HepG2 (cell line): Measurements from ENCODE around the gene EEF1AKMT3. TPM values are rescaled to one million over a fixed set of nuclear protein-coding genes. Genes with fewer than 3 reads are reported as not detected.

ENCODE experiments used
- ATAC-seq: fragments of 200-7000 bp; cut with Tn5 transposase; 3 replicates; pipeline ENCODE4 v1.9.1; 2020; ENCODE audit warnings: mild to moderate bottlenecking, moderate library complexity
- BruUV-seq: library from RNA; stranded (reverse); fragments of 400-500 nt; replicated peaks from 2 replicates; lab custom pipeline; 2021; lab: Mats Ljungman, UMichigan
- CTCF ChIA-PET: fragments of 300-600 bp; formaldehyde crosslinking; extraction: SDS; loops from one replicate; lab custom pipeline; 2021; ENCODE audit warnings: low total read pairs, inconsistent platforms, low intra/inter-chr PET ratio; lab: Yijun Ruan, JAX
- POLR2A ChIA-PET: fragments of 350-600 bp; sonication (Branson Sonifier 250); formaldehyde crosslinking; loops from one replicate; lab custom pipeline; 2020; ENCODE audit warnings: antibody characterized with exemption, inconsistent platforms; lab: Yijun Ruan, JAX
- DNase-seq: peaks from one replicate; pipeline ENCODE4 v3.0.0-alpha.2; 2015; ENCODE audit warnings: low spot score
- FAIRE-seq: peaks from 3 replicates; lab custom pipeline; 2011; peaks lifted over from hg19 to GRCh38; lab: Jason Lieb, UNC
- H2AFZ ChIP-seq: one replicate; pipeline ENCODE4 v1.6.1; 2011; ENCODE audit warnings: low read length, inconsistent platforms
- H3K27ac ChIP-seq: fragments of 300-600 bp; 3 replicates; pipeline ENCODE4 v1.8.0; 2011; ENCODE audit warnings: mixed run types, mild to moderate bottlenecking, mixed read lengths, low read length, inconsistent platforms; ENCODE audit not compliant: insufficient read depth; ENCODE audit errors: extremely low read length
- H3K27me3 ChIP-seq, 2 experiments: fragments of 200-600 bp in 1 of 2; 2 replicates in 1 of 2; 3 replicates in 1 of 2; pipeline versions ENCODE4 v1.6.0 to v1.8.0; 2011; ENCODE audit warnings: low read length in 2 of 2, mild to moderate bottlenecking in 2 of 2, moderate library complexity in 2 of 2, inconsistent platforms in 1 of 2; ENCODE audit not compliant: insufficient read depth in 2 of 2, control insufficient read depth in 1 of 2
- H3K36me3 ChIP-seq, 2 experiments: fragments of 200-600 bp in 1 of 2; replicated peaks in 1 of 2; 2 replicates in 1 of 2; 3 replicates in 1 of 2; pipeline versions ENCODE4 v1.5.1 to v1.8.0; 2011; ENCODE audit warnings: low read length in 2 of 2, inconsistent platforms in 1 of 2; ENCODE audit not compliant: insufficient read depth in 2 of 2, control insufficient read depth in 1 of 2
- H3K4me1 ChIP-seq: 2 replicates; pipeline ENCODE4 v1.5.1; 2012; ENCODE audit warnings: low read length, inconsistent platforms; ENCODE audit not compliant: insufficient read depth
- H3K4me2 ChIP-seq: 2 replicates; pipeline ENCODE4 v1.6.0; 2011; ENCODE audit warnings: low read depth, low read length, inconsistent platforms
- H3K4me3 ChIP-seq, 3 experiments: fragments of 200-600 bp in 1 of 3; sonication (generic), shearing (Covaris generic) in 1 of 3; replicated peaks in 1 of 3; 2 replicates each; pipeline ENCODE4 v1.5.1; 2011 to 2016; ENCODE audit warnings: low read length in 3 of 3, inconsistent platforms in 2 of 3, low read depth in 2 of 3, mild to moderate bottlenecking in 2 of 3, control low read depth in 1 of 3, mixed read lengths in 1 of 3; ENCODE audit not compliant: insufficient read depth in 1 of 3
- H3K79me2 ChIP-seq: one replicate; pipeline ENCODE4 v1.6.1; 2011; ENCODE audit warnings: low read length, inconsistent platforms; ENCODE audit not compliant: insufficient read depth
- H3K9ac ChIP-seq: 2 replicates; pipeline ENCODE4 v1.6.0; 2011; ENCODE audit warnings: mild to moderate bottlenecking, low read depth, low read length, inconsistent platforms; ENCODE audit not compliant: insufficient read depth
- H3K9me3 ChIP-seq: 2 replicates; pipeline ENCODE4 v1.5.1; 2012; ENCODE audit warnings: mild to moderate bottlenecking, low read length
- H4K20me1 ChIP-seq: 2 replicates; pipeline ENCODE4 v1.6.0; 2011; ENCODE audit warnings: inconsistent platforms, mild to moderate bottlenecking, low read length, moderate library complexity; ENCODE audit not compliant: insufficient read depth
- HCFC1 ChIP-seq: fragments of 150-350 bp; IDR thresholded peaks from 2 replicates; pipeline ENCODE4 v1.6.1; 2014; ENCODE audit warnings: low read depth, low read length
- ISX ChIP-seq: sonication (generic); formaldehyde crosslinking; conservative IDR thresholded peaks from 2 replicates; pipeline ENCODE4 v1.5.0; 2020; ENCODE audit warnings: missing genetic modification reagents
- PAWR ChIP-seq: sonication (generic); formaldehyde crosslinking; IDR thresholded peaks from 2 replicates; pipeline ENCODE4 v1.4.0; 2020; ENCODE audit warnings: missing genetic modification reagents, mild to moderate bottlenecking, borderline replicate concordance
- SMAD1 ChIP-seq: sonication (generic); formaldehyde crosslinking; IDR thresholded peaks from 2 replicates; pipeline ENCODE4 v1.4.0; 2020; ENCODE audit warnings: missing genetic modification reagents, low read depth, mild to moderate bottlenecking, borderline replicate concordance
- STAT5B ChIP-seq: sonication (generic); formaldehyde crosslinking; IDR thresholded peaks from 2 replicates; pipeline ENCODE4 v1.4.0; 2020; ENCODE audit warnings: missing genetic modification reagents
- U2AF1 ChIP-seq: fragments of 200-400 bp; formaldehyde crosslinking; optimal IDR thresholded peaks from 2 replicates; pipeline ENCODE3; 2017; ENCODE audit warnings: mild to moderate bottlenecking, low read depth, low read length
- U2AF2 ChIP-seq: fragments of 200-400 bp; formaldehyde crosslinking; IDR thresholded peaks from 2 replicates; pipeline ENCODE4 v1.6.1; 2017; ENCODE audit warnings: low read depth, mild to moderate bottlenecking, low read length
- ZBTB8A ChIP-seq: sonication (generic); formaldehyde crosslinking; IDR thresholded peaks from 2 replicates; pipeline ENCODE4 v1.4.0; 2020; ENCODE audit warnings: mild to moderate bottlenecking, low read depth, missing genetic modification reagents, borderline replicate concordance
- ZNF282 ChIP-seq: fragments of 450-650 bp; IDR thresholded peaks from 2 replicates; pipeline ENCODE4 v1.6.1; 2018; ENCODE audit not compliant: partially characterized antibody
- ZNF766 ChIP-seq: sonication (generic); formaldehyde crosslinking; IDR thresholded peaks from 2 replicates; pipeline ENCODE4 v1.5.0; 2020; ENCODE audit warnings: missing genetic modification reagents, borderline replicate concordance
- WGBS: methylation state at CpG from one replicate; pipeline ENCODE4 v1.1.6; 2017; ENCODE audit warnings: low lambda C conversion rate; 5-methylcytosine and 5-hydroxymethylcytosine counted together
- in situ Hi-C: cut with HindIII; loops from 2 replicates; pipeline ENCODE4 v1.10.0; 2017; ENCODE audit warnings: low pct_unique_long_range_greater_than_20kb; ENCODE audit not compliant: extremely low pct_ligation_motif_present
- intact Hi-C: fragments of 100-400 bp; cut with micrococcal nuclease; formaldehyde crosslinking; loops from one replicate; pipeline ENCODE4 v1.10.0; 2022; ENCODE audit not compliant: unreplicated experiment
- polyA plus RNA-seq, 8 experiments: library from polyadenylated mRNA; depleted of rRNA in 3 of 8; stranded (reverse) in 7 of 8; unstranded in 1 of 8; fragments of >200 nt; fragmentation: Illumina TruSeq in 4 of 8; extraction: Trizol in 4 of 8; gene quantifications; 2 replicates each; pipeline versions ENCODE4 v1.2.1 to v1.2.3, GENCODE V29; 2011 to 2016; ENCODE audit warnings: low read depth in 4 of 8, missing spikeins in 1 of 8, mixed read lengths in 1 of 8; ENCODE audit not compliant: insufficient read depth in 1 of 8
- total RNA-seq, 5 experiments: library from RNA; depleted of rRNA; stranded (reverse); fragments of >200 nt; fragmentation: Illumina TruSeq; extraction: Trizol; gene quantifications; 2 replicates each; pipeline ENCODE4 v1.2.3, GENCODE V29; 2016; ENCODE audit warnings: low read depth in 1 of 5
- TF ChIP-seq, protein P1 (sequence below): sonication (generic); formaldehyde crosslinking; IDR thresholded peaks from 2 replicates; pipeline ENCODE4 v1.9.0; 2021; ENCODE audit warnings: missing genetic modification reagents, borderline replicate concordance
- TF ChIP-seq, protein P2 (sequence below): sonication (generic); formaldehyde crosslinking; IDR thresholded peaks from 2 replicates; pipeline ENCODE4 v1.8.1; 2023; ENCODE audit warnings: mild to moderate bottlenecking, missing genetic modification reagents, borderline replicate concordance
- TF ChIP-seq, protein P3 (sequence below): sonication (generic); formaldehyde crosslinking; IDR thresholded peaks from 2 replicates; pipeline ENCODE4 v1.4.0; 2020; ENCODE audit warnings: missing genetic modification reagents

EEF1AKMT3 gene
- total and polyA plus RNA-seq, 2 of the 13 experiments (the other 11 are each of a cell fraction or from before 2014, with no cell fraction given) = 4.7 to 11.4 TPM

DNA sequence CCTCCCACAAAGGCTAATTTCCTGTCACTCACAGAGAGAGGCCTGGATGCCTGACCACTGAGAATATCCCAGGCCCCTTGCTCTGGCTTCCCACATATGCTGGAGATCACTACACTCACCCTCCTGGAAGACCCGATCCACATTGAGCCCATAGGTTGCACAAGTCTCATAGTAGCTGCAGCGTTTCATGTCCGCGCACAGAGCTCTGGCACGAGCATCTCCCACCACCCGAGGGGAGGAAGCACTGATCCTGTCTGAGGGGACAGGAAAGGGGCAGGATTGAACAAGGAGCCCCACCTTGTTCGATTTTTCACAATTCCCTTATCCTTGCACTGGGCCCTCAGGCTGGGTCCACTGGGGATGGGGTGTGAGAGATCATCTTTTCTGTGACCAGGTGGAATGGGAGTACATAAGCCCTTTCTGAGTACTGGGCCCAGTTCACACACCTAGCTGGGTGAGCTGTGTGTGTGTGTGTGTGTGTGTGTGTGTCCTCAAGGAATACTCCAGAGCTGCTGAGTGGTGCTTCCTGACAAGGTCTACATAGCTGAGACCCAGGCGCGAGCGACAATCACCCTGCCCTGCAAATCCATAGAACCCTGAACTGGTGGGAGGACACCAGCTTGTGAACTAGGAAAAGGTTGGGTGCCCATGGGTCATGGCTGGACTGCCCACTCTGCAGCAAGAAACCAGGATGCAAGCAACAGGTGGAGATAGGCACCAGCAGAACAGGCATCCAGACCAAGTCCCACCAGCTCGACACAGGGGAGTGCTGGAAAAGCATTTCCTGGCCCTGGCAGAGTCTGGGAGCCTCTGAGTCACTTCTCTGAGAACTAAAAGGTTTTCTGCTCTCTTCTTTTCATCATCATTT, 39.5 kb upstream of the EEF1AKMT3 start:
- in situ Hi-C loops = no loop called here
- POLR2A ChIA-PET = no interaction called here
- 25% methylated on average over 6 of the region's 11 CpGs for WGBS

DNA sequence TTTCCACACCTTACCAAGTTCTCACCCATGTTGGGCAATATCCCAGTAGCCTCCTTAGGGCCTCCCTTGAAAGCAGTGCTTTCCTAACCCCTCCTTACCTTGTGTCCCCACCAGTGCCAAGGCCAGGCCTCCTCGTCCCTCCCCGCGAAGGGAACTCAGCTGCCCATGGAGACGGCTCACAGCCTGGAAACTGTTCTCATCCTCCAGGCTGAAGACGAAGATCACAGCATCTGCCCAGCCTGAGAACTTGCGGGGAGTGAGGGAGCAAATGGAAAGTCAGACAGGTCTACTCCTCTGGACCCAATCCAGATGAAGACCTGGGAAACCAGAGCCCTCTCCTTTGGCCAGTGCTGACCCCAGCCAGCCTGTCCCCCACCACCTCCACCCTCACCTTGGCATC, 38.5 kb upstream of the EEF1AKMT3 start:
- CTCF ChIA-PET = no interaction called here
- Histone ChIP-seq H3K36me3 (no peaks in the 10 kb centered on the region), H3K27ac (no peak overlapping the region), H4K20me1 (no peaks in the 10 kb centered on the region), H3K27me3 (peaks cover 11 to 63% of the 10 kb centered on the region in 2 experiments), H3K4me3 (no peak overlapping the region), H3K9me3 (no peaks in the 10 kb centered on the region), H3K79me2 (no peaks in the 10 kb centered on the region), H3K4me1 (peaks cover 36% of the 10 kb centered on the region), H3K9ac (no peak overlapping the region), H2AFZ (no peak overlapping the region), H3K4me2 (no peak overlapping the region)
- POLR2A ChIA-PET = interaction anchor here (0.6 to 3.3 kb wide), 3 partner anchors 8 to 112 kb away, joined by 3 to 29 read pairs (median 10); partner anchors contain the start of gene TSPAN31
- no peak for DNase-seq
- no peak for ATAC-seq
- BruUV-seq = no TSS peak
- intact Hi-C loops (no loop called here), in situ Hi-C loops (no loop called here)
- FAIRE-seq = no peak
- WGBS = 60% methylated on average over 4 of the region's 6 CpGs
- no peak for TF ChIP-seq PAWR (CRISPR knock-in tag)
- TF ChIP-seq, protein P1, sequence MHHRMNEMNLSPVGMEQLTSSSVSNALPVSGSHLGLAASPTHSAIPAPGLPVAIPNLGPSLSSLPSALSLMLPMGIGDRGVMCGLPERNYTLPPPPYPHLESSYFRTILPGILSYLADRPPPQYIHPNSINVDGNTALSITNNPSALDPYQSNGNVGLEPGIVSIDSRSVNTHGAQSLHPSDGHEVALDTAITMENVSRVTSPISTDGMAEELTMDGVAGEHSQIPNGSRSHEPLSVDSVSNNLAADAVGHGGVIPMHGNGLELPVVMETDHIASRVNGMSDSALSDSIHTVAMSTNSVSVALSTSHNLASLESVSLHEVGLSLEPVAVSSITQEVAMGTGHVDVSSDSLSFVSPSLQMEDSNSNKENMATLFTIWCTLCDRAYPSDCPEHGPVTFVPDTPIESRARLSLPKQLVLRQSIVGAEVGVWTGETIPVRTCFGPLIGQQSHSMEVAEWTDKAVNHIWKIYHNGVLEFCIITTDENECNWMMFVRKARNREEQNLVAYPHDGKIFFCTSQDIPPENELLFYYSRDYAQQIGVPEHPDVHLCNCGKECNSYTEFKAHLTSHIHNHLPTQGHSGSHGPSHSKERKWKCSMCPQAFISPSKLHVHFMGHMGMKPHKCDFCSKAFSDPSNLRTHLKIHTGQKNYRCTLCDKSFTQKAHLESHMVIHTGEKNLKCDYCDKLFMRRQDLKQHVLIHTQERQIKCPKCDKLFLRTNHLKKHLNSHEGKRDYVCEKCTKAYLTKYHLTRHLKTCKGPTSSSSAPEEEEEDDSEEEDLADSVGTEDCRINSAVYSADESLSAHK (CRISPR knock-in tag) = no peak
- no peak for TF ChIP-seq ISX
- no peak for TF ChIP-seq ZNF766 (CRISPR knock-in tag)

More for the DNA sequence above, 39.5 kb upstream of the EEF1AKMT3 start:
- TF ChIP-seq ZBTB8A (CRISPR knock-in tag) (no peak), U2AF2 (no peak), U2AF1 (no peak), ZNF282 (no peak), STAT5B (CRISPR knock-in tag) (no peak), SMAD1 (no peak), HCFC1 (no peak)
- TF ChIP-seq, protein P2, sequence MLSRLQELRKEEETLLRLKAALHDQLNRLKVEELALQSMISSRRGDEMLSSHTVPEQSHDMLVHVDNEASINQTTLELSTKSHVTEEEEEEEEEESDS = no peak
- TF ChIP-seq, protein P3, sequence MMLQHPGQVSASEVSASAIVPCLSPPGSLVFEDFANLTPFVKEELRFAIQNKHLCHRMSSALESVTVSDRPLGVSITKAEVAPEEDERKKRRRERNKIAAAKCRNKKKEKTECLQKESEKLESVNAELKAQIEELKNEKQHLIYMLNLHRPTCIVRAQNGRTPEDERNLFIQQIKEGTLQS (CRISPR knock-in tag) = no peak
- no TSS peak for BruUV-seq
- peaks cover 32% of the 10 kb centered on the region for H3K4me1 ChIP-seq
- no peaks in the 10 kb centered on the region for H3K9me3 ChIP-seq
- no peaks in the 10 kb centered on the region for H3K36me3 ChIP-seq
- no peak overlapping the region for H2AFZ ChIP-seq
- peaks cover 10 to 57% of the 10 kb centered on the region in 2 experiments for H3K27me3 ChIP-seq
- H3K9ac ChIP-seq = no peak overlapping the region
- H3K27ac ChIP-seq = no peak overlapping the region
- H4K20me1 ChIP-seq = no peaks in the 10 kb centered on the region
- no peak for FAIRE-seq
- H3K4me3 ChIP-seq = no peak overlapping the region
- H3K4me2 ChIP-seq = no peak overlapping the region
- CTCF ChIA-PET = no interaction called here
- no peak for ATAC-seq
- no peaks in the 10 kb centered on the region for H3K79me2 ChIP-seq
- no peak for DNase-seq
- intact Hi-C loops = no loop called here
